Duodenal mucosa (tissue), 2 donors: ENCODE results near the gene ISG15.

ENCODE experiments used
- H3K27ac ChIP-seq: one replicate; pipeline ENCODE4 v1.7.0; 2013; ENCODE audit warnings: low read depth, low read length
- H3K27me3 ChIP-seq, 2 donors: one replicate each; pipeline ENCODE4 v1.7.0; 2013; ENCODE audit warnings: low read length in 2 of 2, control low read depth in 1 of 2; ENCODE audit not compliant: insufficient read depth in 2 of 2, control insufficient read depth in 1 of 2
- H3K36me3 ChIP-seq, 2 donors: one replicate each; pipeline ENCODE4 v1.7.0; 2013; ENCODE audit warnings: low read length in 2 of 2, control low read depth in 1 of 2; ENCODE audit not compliant: insufficient read depth in 2 of 2, control insufficient read depth in 1 of 2
- H3K4me1 ChIP-seq, 2 donors: one replicate each; pipeline ENCODE4 v1.7.0; 2013; ENCODE audit warnings: low read length in 2 of 2, control low read depth in 1 of 2; ENCODE audit not compliant: insufficient read depth in 2 of 2, control insufficient read depth in 1 of 2
- H3K4me3 ChIP-seq, 2 donors: one replicate each; pipeline ENCODE4 v1.7.0; 2013; ENCODE audit warnings: low read length in 2 of 2, low read depth in 1 of 2
- H3K9ac ChIP-seq, 2 donors: one replicate each; pipeline ENCODE4 v1.7.0; 2013; ENCODE audit warnings: low read length in 2 of 2, low read depth in 1 of 2
- H3K9me3 ChIP-seq, 2 donors: one replicate each; pipeline ENCODE4 v1.7.0; 2013; ENCODE audit warnings: low read length in 2 of 2, control low read depth in 1 of 2; ENCODE audit not compliant: control insufficient read depth in 1 of 2

ISG15 gene

DNA sequence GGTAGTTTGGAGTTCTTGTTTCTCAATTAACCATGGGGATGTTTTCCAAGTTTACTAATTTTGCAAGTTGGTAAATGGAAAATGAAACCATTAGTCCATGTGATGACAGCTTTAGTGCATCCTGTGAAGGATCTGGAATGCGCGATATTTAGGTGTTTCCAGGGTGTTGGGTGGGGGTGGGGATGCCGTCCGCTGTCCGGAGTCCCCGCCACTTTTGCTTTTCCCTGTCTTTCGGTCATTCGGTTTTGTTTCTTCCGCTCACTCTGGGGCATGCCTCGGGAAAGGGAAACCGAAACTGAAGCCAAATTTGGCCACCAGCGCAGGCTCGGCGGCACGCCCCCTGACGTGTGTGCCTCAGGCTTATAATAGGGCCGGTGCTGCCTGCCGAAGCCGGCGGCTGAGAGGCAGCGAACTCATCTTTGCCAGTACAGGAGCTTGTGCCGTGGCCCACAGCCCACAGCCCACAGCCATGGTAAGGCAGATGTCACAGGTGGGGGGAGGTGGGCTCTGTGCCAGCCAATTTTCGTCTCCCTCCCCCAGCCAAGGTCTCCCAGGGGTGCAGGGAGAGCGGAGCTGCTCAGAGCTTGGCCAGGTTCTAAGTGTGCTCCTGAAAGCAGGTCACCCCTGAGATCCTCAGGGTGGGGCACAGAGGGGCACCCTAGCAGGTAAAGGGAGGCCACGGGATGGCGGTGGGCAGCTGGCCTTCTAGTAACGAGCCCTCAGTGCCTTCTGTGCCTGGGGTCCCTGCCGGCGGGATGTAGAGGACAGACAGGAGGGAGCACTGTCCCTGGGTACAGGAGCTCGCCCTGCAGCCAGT is at the start of gene ISG15:
Gene ISG15 (plus strand): TSS at position 393 of the 817 bp plus-strand sequence. CDS start 77 bp downstream, at position 470.
- no peaks in the 10 kb centered on the region for H3K9me3 ChIP-seq
- H3K36me3 ChIP-seq, result no peaks in the 10 kb centered on the region
- H3K4me3 ChIP-seq, result peak within 1 kb of the TSS; percentile 65 to 77
- H3K27me3 ChIP-seq, result no peaks in the 10 kb centered on the region
- H3K9ac ChIP-seq, result peak within 1 kb of the TSS; percentile 90 to 93
- H3K27ac ChIP-seq, result peak within 1 kb of the TSS; percentile 86
- H3K4me1 ChIP-seq, result peaks cover 6 to 13% of the 10 kb centered on the region in 2 donors

DNA sequence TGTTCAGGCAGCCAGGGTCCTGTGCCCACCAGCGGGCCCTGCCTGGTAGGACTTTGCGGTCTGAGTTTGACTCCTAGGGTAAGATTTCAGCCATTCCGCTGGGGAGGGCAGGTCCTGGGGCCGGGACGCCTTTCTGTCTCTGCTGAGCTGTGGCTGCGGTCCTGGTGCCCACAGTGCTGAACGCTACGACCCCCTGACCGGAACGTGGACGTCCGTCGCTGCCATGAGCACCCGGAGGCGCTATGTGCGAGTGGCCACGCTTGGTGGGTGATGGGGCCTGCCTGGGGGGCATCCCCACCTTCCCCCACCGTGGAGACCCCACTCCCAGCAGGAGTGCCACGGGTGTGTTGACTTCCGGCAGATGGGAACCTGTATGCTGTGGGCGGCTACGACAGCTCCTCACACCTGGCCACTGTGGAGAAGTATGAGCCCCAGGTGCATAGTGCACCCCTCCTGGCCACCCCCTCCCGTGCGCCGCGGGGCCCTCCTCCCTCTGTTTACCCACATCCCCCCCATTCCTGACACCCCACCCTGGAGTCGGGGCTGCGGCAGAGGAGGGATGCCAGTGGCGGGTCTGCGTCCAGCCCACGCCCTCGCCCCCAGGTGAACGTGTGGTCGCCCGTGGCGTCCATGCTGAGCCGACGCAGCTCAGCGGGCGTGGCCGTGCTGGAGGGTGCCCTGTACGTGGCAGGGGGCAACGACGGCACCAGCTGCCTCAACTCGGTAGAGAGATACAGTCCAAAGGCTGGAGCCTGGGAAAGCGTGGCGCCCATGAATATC is 49.4 kb upstream of the ISG15 start:
- Histone ChIP-seq H3K27ac (no peak overlapping the region), H3K9ac (no peak overlapping the region), H3K9me3 (no peaks in the 10 kb centered on the region), H3K4me1 (peaks cover 7 to 23% of the 10 kb centered on the region in 2 donors), H3K4me3 (no peak overlapping the region), H3K36me3 (no peaks in the 10 kb centered on the region), H3K27me3 (peaks cover 13 to 15% of the 10 kb centered on the region in 2 donors)

DNA sequence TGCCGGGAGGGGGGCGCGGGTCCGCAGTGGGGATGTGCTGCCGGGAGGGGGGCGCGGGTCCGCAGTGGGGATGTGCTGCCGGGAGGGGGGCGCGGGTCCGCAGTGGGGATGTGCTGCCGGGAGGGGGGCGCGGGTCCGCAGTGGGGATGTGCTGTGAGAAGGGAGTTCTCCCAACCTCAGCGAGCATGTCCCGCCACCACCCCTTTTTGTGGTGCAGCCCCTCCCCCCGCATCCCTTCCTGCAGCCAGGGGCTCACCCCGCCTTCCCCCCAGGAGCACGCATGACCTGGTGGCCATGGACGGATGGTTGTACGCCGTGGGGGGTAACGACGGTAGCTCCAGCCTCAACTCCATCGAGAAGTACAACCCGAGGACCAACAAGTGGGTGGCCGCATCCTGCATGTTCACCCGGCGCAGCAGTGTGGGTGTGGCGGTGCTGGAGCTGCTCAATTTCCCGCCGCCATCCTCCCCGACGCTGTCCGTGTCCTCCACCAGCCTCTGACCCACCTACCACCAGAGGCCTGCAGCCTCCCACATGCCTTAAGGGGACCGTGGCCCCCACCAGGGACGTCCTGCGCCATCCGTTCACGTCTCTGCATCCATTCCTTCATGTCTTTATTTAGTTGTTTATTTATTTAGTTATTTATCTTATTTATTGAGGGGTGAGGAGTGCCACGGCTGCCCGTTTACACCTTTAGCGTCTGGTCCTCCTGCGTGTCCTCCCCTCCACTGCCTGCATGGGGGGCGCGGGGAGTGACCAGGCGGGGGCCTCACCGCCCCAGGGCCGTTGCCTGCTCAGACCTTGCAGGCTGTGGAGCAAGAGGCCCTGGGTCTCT is 48.4 kb upstream of the ISG15 start:
- no peaks in the 10 kb centered on the region for H3K9me3 ChIP-seq
- no peak overlapping the region for H3K4me3 ChIP-seq
- no peak overlapping the region for H3K9ac ChIP-seq
- peaks cover 19% of the 10 kb centered on the region in 2 donors for H3K27me3 ChIP-seq
- H3K36me3 ChIP-seq, result no peaks in the 10 kb centered on the region
- H3K27ac ChIP-seq, result no peak overlapping the region
- peaks cover 7 to 23% of the 10 kb centered on the region in 2 donors for H3K4me1 ChIP-seq

DNA sequence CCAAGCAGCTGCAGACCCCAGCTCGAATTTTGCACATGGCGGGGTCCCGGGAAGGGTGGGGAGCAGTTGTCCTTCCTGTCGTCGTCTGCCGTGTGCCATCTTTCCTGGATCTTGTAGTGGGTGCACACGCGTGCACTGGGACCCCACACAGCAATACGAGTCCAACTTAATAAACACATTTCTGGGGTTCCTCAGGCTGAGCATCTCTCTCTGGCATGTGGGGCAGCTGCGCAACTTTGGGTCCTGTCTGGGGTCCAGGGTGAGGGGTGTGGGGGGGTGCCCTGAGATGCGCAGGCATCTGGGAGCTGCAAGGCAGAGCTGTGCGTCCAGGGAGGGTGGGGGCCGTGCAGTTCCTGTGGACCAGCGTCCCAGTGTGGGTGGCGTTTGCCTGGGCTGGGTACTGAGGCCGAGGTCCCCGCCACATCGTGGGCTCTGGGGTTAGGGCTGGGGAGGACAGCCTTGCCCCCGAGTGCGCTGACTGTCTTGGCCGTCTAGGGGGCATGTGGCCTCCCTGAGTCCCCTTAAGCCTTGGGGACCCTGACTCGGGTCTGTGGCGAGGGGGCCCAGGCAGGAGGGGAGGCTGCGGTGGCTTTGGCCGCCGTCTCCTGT is 47.7 kb upstream of the ISG15 start:
- no peak overlapping the region for H3K27ac ChIP-seq
- no peaks in the 10 kb centered on the region for H3K9me3 ChIP-seq
- peak overlapping the region in 1 of 2 donors; percentile 52 for H3K9ac ChIP-seq
- peaks cover 7 to 23% of the 10 kb centered on the region in 2 donors for H3K4me1 ChIP-seq
- peaks cover 19% of the 10 kb centered on the region in 2 donors for H3K27me3 ChIP-seq
- no peaks in the 10 kb centered on the region for H3K36me3 ChIP-seq
- H3K4me3 ChIP-seq, result no peak overlapping the region

GRCh38 chr1:966135-966703 is 47.1 kb upstream of the ISG15 start, which contains the start of gene PLEKHN1:
Gene PLEKHN1, plus strand, starts transcription at chr1:966482. Its CDS starts 50 bp downstream, at chr1:966532.
- peaks cover 7 to 22% of the 10 kb centered on the region in 2 donors for H3K4me1 ChIP-seq
- peak within 1 kb of the TSS; percentile 73 for H3K27ac ChIP-seq
- peak within 1 kb of the TSS; percentile 52 to 65 for H3K9ac ChIP-seq
- peaks cover 20 to 22% of the 10 kb centered on the region in 2 donors for H3K27me3 ChIP-seq
- H3K4me3 ChIP-seq, result peak within 1 kb of the TSS; percentile 68 to 71
- H3K36me3 ChIP-seq, result no peaks in the 10 kb centered on the region
- H3K9me3 ChIP-seq, result no peaks in the 10 kb centered on the region

DNA sequence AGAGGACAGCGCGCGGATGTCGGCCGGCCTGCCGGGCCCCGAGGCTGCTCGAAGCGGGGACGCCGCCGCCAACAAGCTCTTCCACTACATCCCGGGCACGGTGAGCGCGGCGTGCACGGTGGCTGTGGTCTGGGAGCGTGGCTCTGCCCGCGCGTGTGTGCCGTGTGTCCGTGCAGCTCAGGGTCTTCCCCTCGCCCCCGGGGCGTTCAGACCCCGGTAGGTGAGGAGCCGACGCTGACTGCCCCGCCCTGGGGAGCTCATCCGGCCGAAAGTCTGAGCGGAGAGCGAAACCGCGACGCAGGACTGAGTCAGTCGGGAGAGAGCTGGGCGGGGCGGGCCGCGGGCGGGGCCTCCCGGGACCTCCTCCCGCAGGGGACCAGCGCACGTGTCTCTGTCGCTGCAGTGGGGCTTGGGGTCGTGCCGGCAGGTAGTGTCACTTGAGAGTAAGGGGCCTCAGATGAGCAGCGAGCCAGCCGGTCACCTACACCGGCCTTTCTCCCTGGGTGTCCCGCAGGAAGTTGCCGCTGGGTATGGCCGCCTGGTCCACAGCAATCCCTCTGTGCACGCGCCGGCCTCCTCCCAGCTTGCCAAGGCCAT is 46.5 kb upstream of the ISG15 start:
- peaks cover 7 to 17% of the 10 kb centered on the region in 2 donors for H3K4me1 ChIP-seq
- peaks cover 26 to 28% of the 10 kb centered on the region in 2 donors for H3K27me3 ChIP-seq
- H3K9ac ChIP-seq, result peak overlapping the region; percentile 52 to 65
- H3K36me3 ChIP-seq, result no peaks in the 10 kb centered on the region
- no peaks in the 10 kb centered on the region for H3K9me3 ChIP-seq
- peak overlapping the region; percentile 68 to 71 for H3K4me3 ChIP-seq
- H3K27ac ChIP-seq, result peak overlapping the region; percentile 73

DNA sequence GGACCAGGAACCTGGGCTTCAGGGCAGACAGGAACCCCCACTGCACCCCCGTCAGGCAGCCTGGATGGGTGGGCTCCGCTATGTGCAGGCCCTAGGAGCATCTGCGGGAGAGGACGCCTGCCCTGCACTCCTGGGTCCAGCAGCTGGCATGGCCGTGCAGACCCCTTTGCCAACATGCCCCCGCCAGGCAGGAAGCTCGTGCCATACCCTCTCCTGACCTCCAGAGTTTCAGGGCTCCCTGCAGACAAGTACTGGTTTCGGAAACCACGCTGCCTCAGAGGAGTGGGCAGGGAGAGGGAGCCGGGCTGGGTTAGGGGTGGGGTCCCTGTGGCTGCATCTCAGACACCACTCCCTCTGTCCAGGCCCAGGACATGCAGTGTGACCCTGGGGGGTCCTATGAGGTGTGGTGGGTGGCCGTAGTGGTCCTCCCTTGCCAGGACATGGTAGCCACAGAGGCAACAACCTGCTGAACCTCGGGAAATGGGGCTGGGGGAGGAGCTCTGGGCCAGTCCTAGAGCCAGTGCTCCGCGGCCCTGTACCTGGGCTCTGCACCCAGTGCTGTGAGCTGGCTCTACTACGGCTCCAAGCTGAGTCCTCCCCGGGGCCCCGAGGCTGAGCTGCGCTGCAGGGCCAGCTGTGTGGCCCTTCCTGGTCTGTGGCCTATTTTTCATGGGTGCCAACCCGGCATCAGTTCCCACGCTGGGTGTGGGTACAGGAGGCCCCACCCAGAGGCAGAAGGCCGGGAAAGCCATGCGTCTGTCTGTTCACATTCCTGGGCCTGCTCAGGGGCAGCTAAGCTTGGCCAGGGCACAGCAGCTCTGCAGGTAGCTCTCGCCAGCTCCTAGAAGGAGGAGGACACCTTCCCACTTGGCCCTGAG is 45.6 kb upstream of the ISG15 start:
- no peaks in the 10 kb centered on the region for H3K9me3 ChIP-seq
- no peak overlapping the region for H3K27ac ChIP-seq
- peaks cover 27 to 33% of the 10 kb centered on the region in 2 donors for H3K27me3 ChIP-seq
- no peaks in the 10 kb centered on the region for H3K36me3 ChIP-seq
- H3K4me3 ChIP-seq, result no peak overlapping the region
- H3K4me1 ChIP-seq, result peaks cover 7 to 17% of the 10 kb centered on the region in 2 donors
- H3K9ac ChIP-seq, result no peak overlapping the region

DNA sequence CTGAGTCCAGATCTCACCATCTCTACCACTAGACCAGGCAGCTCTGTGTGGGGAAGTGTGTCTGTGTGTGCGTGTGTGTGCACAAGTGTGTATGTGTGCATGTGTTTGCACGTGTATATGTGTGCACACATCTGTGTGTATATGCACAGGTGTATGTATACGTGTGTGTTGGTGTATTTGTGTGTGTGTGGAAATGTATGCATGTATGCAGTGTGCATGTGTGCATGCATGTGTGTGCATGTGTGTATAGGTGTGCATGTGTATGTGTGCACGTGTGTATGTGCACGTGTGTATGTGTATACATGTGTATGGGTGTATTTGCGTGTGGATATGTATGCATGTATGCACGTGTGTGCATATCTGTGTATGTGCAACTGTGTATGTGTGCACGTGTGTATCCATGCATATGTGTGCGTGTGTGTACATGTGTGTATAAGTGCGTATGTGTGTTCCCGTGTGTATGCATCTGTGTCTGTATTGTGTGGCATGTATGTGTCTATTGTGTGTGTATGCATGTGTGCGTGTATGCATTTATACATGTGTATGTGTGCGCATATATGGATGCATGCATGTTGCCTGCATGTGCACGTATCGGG is 43.9 kb upstream of the ISG15 start:
- Histone ChIP-seq H3K27ac (no peak overlapping the region), H3K27me3 (peaks cover 27 to 33% of the 10 kb centered on the region in 2 donors), H3K9ac (no peak overlapping the region), H3K4me3 (no peak overlapping the region), H3K36me3 (no peaks in the 10 kb centered on the region), H3K9me3 (no peaks in the 10 kb centered on the region), H3K4me1 (peaks cover 7 to 17% of the 10 kb centered on the region in 2 donors)
